Occipital lobe (tissue), 2 donors: ENCODE measurements around the gene MED8. TPM values are rescaled to one million over a fixed set of nuclear protein-coding genes. Genes with fewer than 3 reads are reported as not detected.
"Not testable (repeated sequence)": the region's sequence is repeated elsewhere in the genome, so short reads cannot be mapped to it uniquely, and the experiment has no call there.

Experiments used
- DNase-seq: peaks from one replicate; lab custom pipeline; 2025; lab: John Stamatoyannopoulos, UW
- total RNA-seq: library from RNA; depleted of rRNA; stranded (reverse); fragments of >200 nt; gene quantifications from one replicate; pipeline ENCODE4 v1.2.3, GENCODE V29; 2014

MED8 gene
- total RNA-seq, 1 donor from 2014 or later, result 20.7 TPM

GRCh38 chr1:43421976-43422750, 32.6 kb upstream of the MED8 start:
- DNase-seq, result no peak

GRCh38 chr1:43421396-43421795, 31.8 kb upstream of the MED8 start:
- DNase-seq, result no peak

DNA sequence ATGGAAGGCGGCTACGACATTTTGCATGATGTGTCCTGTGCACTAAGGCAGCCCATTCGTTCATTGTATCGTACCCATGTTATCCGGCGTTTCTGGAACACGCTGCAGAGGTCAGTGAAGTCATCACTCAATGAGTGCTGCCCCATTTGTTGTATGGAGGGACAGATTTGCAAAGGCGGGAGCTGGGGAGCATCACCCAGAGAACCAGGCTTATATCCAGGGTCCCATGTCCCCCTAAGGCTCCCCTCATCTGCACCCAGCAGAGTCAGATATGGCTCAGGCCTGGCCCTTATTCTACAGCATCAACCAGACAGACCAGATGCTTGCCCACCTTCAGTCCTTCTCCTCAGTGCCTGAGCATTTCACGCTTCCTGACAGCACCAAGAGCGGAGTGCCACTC, 31.3 kb upstream of the MED8 start:
- DNase-seq, result no peak

DNA sequence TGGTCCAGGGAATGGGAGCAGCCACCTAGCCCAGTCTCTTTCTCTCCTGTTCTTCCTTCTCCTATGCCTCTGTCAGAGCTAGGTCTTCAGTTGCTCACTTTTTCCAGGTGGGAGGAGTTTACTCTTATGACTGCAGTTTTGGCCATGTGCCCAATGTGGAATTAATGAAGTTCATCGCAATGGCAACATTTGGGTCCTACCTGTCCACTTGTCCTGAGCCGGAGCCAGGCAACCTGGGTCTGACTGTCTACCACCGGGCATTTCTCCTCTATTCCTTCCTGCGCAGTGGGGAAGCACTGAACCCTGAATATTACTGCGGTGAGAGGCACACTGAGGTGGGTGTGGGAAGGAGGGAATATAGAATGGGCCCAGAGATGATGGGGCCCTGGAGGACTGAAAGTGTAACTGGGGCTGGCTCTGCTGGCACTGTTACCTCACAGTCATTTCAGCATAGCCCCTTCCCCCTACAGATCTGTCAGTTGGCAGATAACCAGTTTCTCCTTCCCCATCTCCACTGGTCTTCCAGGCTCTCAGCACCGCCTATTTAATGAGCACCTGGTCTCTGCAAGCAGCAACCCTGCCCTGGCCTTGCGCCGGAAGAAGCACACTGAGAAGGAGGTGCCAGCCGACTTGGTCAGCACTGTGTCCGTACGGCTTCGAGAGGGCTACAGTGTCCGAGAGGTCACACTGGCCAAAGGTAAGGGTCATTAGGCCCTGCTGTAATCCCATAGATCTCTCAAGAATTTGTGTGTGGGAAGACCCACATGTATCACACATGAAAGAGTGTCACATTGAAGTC, 30.2 kb upstream of the MED8 start:
- no peak for DNase-seq

DNA sequence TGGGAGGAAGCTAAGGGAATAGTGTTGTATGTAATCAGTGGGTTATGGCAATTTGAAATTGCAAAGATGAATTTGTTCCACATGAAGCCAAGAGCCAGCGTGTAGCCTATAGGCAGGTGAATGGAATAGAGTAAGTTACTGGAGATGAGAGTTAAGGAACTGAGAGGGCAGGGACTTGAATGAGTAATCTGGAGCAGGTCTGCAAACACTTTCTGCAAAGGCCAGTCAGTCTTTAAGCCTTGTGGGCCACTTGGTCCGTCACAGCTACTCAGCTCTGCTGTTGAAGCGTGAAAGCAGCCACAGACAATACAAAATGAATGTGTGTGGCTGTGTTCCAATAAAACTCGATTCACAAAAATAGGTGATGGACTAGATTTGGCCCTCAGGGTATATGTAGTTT, 29.3 kb upstream of the MED8 start:
- DNase-seq, result no peak

GRCh38 chr1:43415901-43416300, 26.3 kb upstream of the MED8 start:
- DNase-seq, result no peak

- no peak for DNase-seq
Observed at GRCh38 chr1:43414634-43415223, 25.1 kb upstream of the MED8 start.

DNA sequence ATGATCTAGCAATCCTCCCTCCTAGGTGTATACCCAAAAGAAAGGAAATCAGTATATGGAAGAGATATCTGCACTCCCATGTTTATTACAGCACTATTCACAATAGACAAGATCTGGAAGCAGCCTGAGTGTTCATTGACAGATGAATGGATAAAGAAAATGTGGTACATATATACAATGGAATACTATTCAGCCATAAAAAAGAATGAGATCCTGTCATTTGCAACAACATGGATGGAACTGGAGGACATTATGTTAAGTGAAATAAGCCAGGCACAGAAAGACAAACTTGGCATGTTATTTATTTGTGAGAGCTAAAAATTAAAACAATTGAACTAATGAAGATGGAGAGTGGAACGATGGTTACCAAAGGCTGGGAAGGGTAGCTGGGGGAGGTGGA, 23.8 kb upstream of the MED8 start:
- not testable (repeated sequence) for DNase-seq

DNA sequence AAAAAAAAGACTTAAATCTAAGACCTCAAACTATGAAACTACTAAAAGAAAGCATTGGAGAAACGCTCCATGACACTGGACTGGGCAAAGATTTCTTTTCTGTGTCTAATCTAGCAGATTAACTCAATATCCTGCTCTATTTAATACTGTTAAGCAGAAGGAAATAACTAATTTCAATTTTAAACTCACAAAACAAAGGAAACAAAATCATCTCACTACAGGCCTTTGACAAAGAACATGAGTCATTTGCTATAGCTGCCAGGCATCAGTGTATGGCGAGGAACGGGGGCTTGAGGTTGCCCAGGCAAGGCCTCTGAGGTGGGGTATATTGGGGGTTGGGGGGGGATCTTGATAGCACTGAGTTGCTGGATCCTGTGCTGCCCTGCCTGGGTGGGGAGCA, 21.0 kb upstream of the MED8 start:
- no peak for DNase-seq

DNA sequence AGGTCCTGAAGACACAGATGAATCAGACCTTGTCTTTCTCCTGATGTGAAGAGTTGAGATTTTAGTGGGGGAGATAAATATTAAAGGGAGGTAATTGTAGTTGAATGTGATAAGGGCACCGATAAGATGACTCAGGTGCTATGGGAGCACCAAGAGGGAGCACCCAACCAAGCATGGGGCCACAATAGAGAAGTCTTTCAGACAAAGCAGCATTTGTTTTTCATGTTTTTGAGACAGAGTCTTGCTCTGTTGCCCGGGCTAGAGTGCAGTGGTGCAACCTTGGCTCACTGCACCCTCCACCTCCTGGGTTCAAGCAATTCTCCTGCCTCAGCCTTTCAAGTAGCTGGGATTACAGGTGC, 16.3 kb upstream of the MED8 start:
- no peak for DNase-seq

GRCh38 chr1:43405219-43405875, 15.7 kb upstream of the MED8 start:
- DNase-seq, result no peak

DNA sequence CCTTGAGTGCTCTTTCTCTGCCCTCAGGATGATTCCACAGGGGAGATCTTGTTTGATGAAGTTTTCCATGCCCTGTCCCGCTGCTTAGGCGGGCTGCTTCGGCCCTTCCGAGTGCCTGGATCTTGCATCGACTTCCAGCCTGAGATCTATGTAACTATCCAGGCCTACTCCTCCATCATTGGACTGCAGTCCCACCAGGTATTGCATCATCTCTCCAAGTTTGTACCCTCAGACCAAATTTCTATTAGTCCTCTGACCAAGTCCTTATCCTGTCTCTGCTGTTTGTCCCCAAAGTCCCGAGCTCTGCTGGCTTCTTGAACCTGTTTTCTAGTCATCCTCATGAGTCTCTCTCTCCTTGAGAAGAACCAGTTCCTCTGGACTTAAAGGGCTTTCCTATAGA, 14.8 kb upstream of the MED8 start:
- DNase-seq, result no peak

DNA sequence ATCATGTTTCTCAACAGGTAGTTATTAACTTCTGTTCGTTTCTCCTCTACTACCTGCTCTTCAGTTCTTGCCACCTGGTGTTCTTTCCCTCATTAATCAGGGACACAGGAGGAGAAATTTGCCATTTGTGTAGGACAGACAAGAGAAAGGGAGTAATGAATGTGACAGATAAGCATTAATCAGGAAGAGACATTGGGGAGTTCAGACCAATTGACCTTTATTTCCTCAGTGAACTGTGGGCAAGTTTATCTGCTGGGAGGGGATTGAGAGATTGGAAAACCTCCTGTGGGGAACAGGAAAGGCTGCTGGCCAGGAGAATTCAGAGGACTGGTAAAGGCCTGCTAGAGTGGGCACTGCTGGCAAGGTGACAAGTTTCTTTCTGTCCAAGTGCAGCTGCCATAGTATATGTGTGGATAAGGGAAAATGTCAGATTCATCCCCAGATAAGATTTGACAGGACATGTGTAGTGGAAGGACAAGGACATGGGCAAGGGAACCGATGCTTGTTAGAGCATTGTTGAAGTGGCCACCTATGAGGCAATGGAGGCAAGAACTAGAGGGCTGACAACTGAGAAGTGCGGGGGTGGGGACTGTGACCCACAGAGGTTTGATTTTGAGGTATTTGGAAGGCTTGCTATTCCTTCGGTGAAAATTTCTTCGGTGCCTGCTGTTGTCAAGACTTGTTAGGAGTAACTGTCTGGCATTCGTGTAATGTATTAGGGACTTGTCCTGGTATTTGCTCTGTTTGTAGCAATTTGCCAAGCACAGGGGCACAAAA, 12.7 kb upstream of the MED8 start:
- DNase-seq, result no peak

DNA sequence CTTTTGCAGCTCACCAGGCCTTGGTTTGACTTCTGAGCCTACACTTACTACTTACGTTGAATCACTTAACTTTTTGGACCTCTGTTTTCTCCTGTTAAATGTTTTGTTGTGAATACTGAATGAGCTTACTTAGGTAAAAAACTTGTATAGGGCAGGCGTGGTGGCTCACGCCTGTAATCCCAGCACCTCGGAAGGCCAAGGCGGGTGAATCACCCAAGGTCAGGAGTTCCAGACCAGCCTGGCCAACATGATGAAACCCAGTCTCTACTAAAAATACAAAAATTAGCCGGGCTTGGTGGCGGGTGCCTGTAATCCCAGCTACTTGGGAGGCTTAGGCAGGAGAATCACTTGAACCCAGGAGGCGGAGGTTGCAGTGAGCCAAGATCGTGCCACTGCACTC, 10.8 kb upstream of the MED8 start:
- not testable (repeated sequence) for DNase-seq

GRCh38 chr1:43398227-43398626, 8.6 kb upstream of the MED8 start:
- no peak for DNase-seq

GRCh38 chr1:43396059-43396458, 6.5 kb upstream of the MED8 start:
- no peak for DNase-seq

- no peak for DNase-seq
Observed at GRCh38 chr1:43395523-43395922, 5.9 kb upstream of the MED8 start.

DNA sequence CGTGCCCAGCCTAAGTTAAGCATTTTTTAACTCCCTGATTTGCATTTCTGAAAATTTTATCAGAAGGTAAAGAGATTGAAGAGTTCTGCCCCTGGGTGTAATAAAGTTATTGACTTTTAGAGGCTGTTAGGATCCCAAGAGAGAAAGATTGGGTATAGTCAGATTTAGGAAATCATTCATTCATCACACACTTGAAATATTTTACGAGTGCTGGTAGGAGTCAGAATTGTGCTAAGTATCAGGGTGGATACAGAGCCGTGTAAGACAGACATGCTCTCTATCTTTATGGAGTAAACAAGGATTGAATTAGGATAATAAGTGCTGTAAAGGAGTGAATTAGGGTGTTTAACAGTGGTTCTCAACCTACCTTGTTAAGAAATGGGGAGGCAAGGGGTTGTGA, 3.1 kb upstream of the MED8 start:
- DNase-seq, result no peak

DNA sequence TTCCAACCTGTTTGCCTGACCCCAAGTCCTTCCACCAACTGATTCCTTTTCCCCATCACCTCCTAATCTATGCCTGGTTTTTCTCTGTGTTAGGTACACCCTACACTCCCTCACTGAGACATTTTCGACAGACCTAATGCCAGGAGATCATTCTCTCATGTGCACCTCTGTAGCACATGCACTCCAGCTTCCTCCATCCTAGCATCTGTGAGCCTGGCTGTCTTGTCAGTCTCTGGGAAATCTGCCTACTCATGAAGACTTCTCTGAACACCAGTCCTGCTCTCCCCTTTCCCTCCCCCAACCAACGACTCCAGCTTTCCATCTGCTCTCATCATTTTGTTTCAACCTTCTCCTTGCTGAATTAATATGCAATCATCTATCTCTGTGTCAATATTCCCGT, 987 bp downstream of the MED8 start:
- no peak for DNase-seq

GRCh38 chr1:43387976-43388599, 1.5 kb downstream of the MED8 start:
- no peak for DNase-seq

- no peak for DNase-seq
Observed at GRCh38 chr1:43386676-43387075, 2.9 kb downstream of the MED8 start.
